Loucy (cell line): ENCODE measurements around the gene DAPK1.

ENCODE experiments used
- H2AFZ ChIP-seq: fragments of 200-600 bp; sonication (generic); 2 replicates; pipeline ENCODE4 v1.6.0; 2016; ENCODE audit warnings: antibody characterized with exemption, mild to moderate bottlenecking, low read length, moderate library complexity
- H3F3A ChIP-seq: fragments of 200-600 bp; 2 replicates; pipeline ENCODE4 v1.6.0; 2016; ENCODE audit warnings: antibody characterized with exemption, low read depth, mild to moderate bottlenecking
- H3K27me3 ChIP-seq: fragments of 200-600 bp; sonication (generic); 2 replicates; pipeline ENCODE4 v1.6.1; 2014; ENCODE audit warnings: low read length, mild to moderate bottlenecking; ENCODE audit not compliant: insufficient read depth, poor library complexity, severe bottlenecking
- H3K36me3 ChIP-seq: fragments of 200-600 bp; sonication (generic); 2 replicates; pipeline ENCODE4 v1.6.1; 2016; ENCODE audit warnings: low read length; ENCODE audit not compliant: insufficient read depth
- H3K4me1 ChIP-seq: fragments of 200-600 bp; sonication (generic); 2 replicates; pipeline ENCODE4 v1.5.1; 2014; ENCODE audit warnings: low read length, mild to moderate bottlenecking; ENCODE audit not compliant: insufficient read depth, poor library complexity, severe bottlenecking
- H3K4me2 ChIP-seq: fragments of 200-600 bp; sonication (generic); 2 replicates; pipeline ENCODE4 v1.6.0; 2014; ENCODE audit warnings: antibody characterized with exemption, low read length, low read depth, mild to moderate bottlenecking; ENCODE audit not compliant: poor library complexity, severe bottlenecking
- H3K4me3 ChIP-seq: fragments of 200-600 bp; sonication (generic); 2 replicates; pipeline ENCODE4 v1.5.1; 2014; ENCODE audit warnings: low read length, mild to moderate bottlenecking, mixed read lengths; ENCODE audit not compliant: poor library complexity, severe bottlenecking
- H3K79me2 ChIP-seq: fragments of 200-600 bp; sonication (generic); 2 replicates; pipeline ENCODE4 v1.6.1; 2014; ENCODE audit warnings: low read length; ENCODE audit not compliant: insufficient read depth
- H3K9ac ChIP-seq: fragments of 200-600 bp; sonication (generic); 2 replicates; pipeline ENCODE4 v1.6.0; 2014; ENCODE audit warnings: mild to moderate bottlenecking, low read depth, low read length, moderate library complexity; ENCODE audit not compliant: poor library complexity, severe bottlenecking
- H3K9me2 ChIP-seq: fragments of 200-600 bp; sonication (generic); replicated peaks from 2 replicates; pipeline ENCODE4 v1.6.1; 2016; ENCODE audit warnings: low read depth, low read length, mixed read lengths
- H3K9me3 ChIP-seq: fragments of 200-600 bp; sonication (generic); 2 replicates; pipeline ENCODE4 v1.6.1; 2014; ENCODE audit warnings: mild to moderate bottlenecking, antibody characterized with exemption, low read length, low read depth; ENCODE audit not compliant: insufficient read depth
- H4K20me1 ChIP-seq: fragments of 200-600 bp; sonication (generic); 2 replicates; pipeline ENCODE4 v1.6.0; 2014; ENCODE audit warnings: antibody characterized with exemption, low read length, mild to moderate bottlenecking; ENCODE audit not compliant: insufficient read depth, poor library complexity, severe bottlenecking
- EZH2phosphoT487 ChIP-seq: fragments of 200-600 bp; IDR thresholded peaks from 2 replicates; pipeline ENCODE4 v1.6.1; 2018; ENCODE audit warnings: antibody characterized with exemption, mild to moderate bottlenecking, moderate library complexity, borderline replicate concordance
- TF ChIP-seq, protein P1 (sequence below): fragments of 200-600 bp; sonication (generic); conservative IDR thresholded peaks from 2 replicates; pipeline ENCODE4 v1.5.1; 2014; ENCODE audit warnings: mild to moderate bottlenecking, antibody characterized with exemption, low read length

DAPK1 gene

DNA sequence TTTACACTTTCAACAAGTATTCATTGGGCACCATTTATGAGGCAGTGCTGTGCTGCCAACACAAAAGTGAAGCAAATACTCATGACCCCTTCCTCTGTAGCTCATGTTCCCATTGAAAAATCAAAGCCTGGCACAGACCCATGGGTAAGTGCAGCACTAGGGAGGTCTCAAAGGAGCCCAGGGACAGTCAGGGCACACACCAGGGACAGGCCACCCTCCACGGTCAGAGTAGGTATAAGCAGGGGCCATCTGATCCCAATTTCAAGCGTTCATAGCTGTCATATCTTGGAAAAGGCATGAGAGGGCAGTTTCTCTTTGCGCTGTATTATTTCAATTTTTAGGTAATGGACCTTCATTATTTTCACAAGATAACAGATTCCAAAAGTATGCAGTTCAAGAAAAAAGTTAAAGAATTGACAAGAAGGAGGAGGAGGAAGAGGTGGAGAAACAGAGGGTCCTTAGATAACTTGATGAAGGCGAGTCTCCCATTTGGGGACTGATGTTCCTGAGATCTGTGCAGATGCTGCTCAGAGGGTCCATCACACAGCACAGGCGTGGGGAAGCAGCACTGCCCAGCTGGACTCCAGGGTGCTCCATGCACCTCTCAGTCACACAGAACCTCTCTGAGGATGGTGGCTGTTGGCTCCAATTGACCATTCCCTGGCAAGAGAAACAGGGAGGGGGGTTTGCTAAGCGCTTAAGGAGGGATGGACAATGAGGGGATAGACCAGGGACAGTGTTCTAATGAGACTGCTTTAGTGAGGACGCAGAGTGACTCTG is 235.8 kb downstream of the DAPK1 start:
- no peak overlapping the region for H2AFZ ChIP-seq
- no peak for TF ChIP-seq EZH2phosphoT487
- TF ChIP-seq, protein P1, sequence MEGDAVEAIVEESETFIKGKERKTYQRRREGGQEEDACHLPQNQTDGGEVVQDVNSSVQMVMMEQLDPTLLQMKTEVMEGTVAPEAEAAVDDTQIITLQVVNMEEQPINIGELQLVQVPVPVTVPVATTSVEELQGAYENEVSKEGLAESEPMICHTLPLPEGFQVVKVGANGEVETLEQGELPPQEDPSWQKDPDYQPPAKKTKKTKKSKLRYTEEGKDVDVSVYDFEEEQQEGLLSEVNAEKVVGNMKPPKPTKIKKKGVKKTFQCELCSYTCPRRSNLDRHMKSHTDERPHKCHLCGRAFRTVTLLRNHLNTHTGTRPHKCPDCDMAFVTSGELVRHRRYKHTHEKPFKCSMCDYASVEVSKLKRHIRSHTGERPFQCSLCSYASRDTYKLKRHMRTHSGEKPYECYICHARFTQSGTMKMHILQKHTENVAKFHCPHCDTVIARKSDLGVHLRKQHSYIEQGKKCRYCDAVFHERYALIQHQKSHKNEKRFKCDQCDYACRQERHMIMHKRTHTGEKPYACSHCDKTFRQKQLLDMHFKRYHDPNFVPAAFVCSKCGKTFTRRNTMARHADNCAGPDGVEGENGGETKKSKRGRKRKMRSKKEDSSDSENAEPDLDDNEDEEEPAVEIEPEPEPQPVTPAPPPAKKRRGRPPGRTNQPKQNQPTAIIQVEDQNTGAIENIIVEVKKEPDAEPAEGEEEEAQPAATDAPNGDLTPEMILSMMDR = no peak
- H3K4me1 ChIP-seq = no peaks in the 10 kb centered on the region

DNA sequence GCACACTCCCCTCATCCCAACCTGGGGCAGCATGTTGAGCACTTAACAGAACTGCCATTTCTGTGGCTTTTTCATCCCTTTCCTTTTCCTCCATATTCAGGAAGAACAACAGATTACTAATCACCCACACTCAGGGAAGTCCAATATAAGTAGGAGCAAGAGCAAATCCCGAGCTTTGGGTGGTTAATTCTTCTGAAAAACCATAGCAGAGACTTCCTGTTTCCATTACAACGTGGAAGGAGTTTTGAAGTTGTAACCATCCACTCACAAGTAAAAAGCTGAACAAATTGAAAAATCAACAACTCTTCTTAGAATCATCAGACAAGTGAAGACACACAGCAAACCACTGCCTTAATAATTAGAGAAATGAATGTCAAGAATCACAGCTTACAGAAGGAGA is 236.4 kb downstream of the DAPK1 start:
- no peaks in the 10 kb centered on the region for H3K9me2 ChIP-seq
- no peaks in the 10 kb centered on the region for H4K20me1 ChIP-seq
- H3F3A ChIP-seq = no peaks in the 10 kb centered on the region
- H2AFZ ChIP-seq = no peak overlapping the region
- H3K4me3 ChIP-seq = no peak overlapping the region
- H3K9ac ChIP-seq = no peak overlapping the region
- no peaks in the 10 kb centered on the region for H3K79me2 ChIP-seq
- H3K9me3 ChIP-seq = no peaks in the 10 kb centered on the region
- no peaks in the 10 kb centered on the region for H3K4me1 ChIP-seq
- TF ChIP-seq, protein P1 = no peak
- no peak for TF ChIP-seq EZH2phosphoT487
- no peaks in the 10 kb centered on the region for H3K36me3 ChIP-seq
- no peaks in the 10 kb centered on the region for H3K27me3 ChIP-seq
- no peak overlapping the region for H3K4me2 ChIP-seq

More for the DNA sequence above, 235.8 kb downstream of the DAPK1 start:
- no peaks in the 10 kb centered on the region for H3K79me2 ChIP-seq
- H3K9me3 ChIP-seq = no peaks in the 10 kb centered on the region
- no peak overlapping the region for H3K4me3 ChIP-seq
- H4K20me1 ChIP-seq = no peaks in the 10 kb centered on the region
- no peak overlapping the region for H3K9ac ChIP-seq
- no peak overlapping the region for H3K4me2 ChIP-seq
- H3F3A ChIP-seq = no peaks in the 10 kb centered on the region
- no peaks in the 10 kb centered on the region for H3K27me3 ChIP-seq
- no peaks in the 10 kb centered on the region for H3K36me3 ChIP-seq
- no peaks in the 10 kb centered on the region for H3K9me2 ChIP-seq

DNA sequence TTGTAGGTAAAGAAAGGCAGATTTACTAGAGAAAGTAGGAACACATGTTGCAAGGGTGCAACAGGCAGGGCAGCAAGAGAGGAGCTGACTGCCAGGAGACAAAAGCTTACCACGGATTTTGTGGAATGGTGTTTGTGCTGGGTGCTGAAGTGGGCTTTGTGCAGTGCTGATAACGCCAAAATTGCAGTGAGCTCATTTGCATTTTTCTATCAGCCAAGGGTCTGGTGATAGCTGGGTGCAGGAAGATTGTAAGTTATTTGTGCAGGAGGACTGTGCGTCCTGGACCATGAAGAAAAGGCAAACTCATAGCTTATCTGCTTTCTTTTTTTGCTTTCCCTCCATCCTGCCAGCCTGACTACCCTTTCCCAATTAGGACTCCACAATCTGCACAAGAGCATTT is 241.9 kb downstream of the DAPK1 start:
- no peaks in the 10 kb centered on the region for H4K20me1 ChIP-seq
- H3F3A ChIP-seq = no peaks in the 10 kb centered on the region
- no peak overlapping the region for H3K9ac ChIP-seq
- H3K4me2 ChIP-seq = no peak overlapping the region
- no peaks in the 10 kb centered on the region for H3K27me3 ChIP-seq
- no peaks in the 10 kb centered on the region for H3K9me3 ChIP-seq
- H3K36me3 ChIP-seq = no peaks in the 10 kb centered on the region
- no peaks in the 10 kb centered on the region for H3K4me1 ChIP-seq
- H3K4me3 ChIP-seq = no peak overlapping the region
- no peak overlapping the region for H2AFZ ChIP-seq
- TF ChIP-seq, protein P1 = no peak
- no peak for TF ChIP-seq EZH2phosphoT487
- no peaks in the 10 kb centered on the region for H3K79me2 ChIP-seq
- no peaks in the 10 kb centered on the region for H3K9me2 ChIP-seq
